HG03103 (cell line): ENCODE measurements around the gene PTPRT.

Experiments used
- ATAC-seq: cut with Tn5 transposase; IDR thresholded peaks from one replicate; pipeline ENCODE4 v1.9.1; 2021; ENCODE audit warnings: low read depth; ENCODE audit not compliant: unreplicated experiment

The PTPRT gene

GRCh38 chr20:42588847-42589246, 600.9 kb downstream of the PTPRT start:
- ATAC-seq = no peak

- ATAC-seq = no peak
These were observed 602.3 kb downstream of the PTPRT start for GRCh38 chr20:42587427-42587826.

GRCh38 chr20:42581311-42581710, 608.4 kb downstream of the PTPRT start:
- no peak for ATAC-seq

- ATAC-seq = no peak
These were observed 613.5 kb downstream of the PTPRT start for GRCh38 chr20:42576167-42576566.

GRCh38 chr20:42572320-42573016, 617.2 kb downstream of the PTPRT start:
- ATAC-seq = no peak

- ATAC-seq = no peak
These were observed 622.3 kb downstream of the PTPRT start for GRCh38 chr20:42567409-42567808.

- no peak for ATAC-seq
These were observed 624.3 kb downstream of the PTPRT start for GRCh38 chr20:42565235-42565995.

GRCh38 chr20:42559665-42560064, 630.0 kb downstream of the PTPRT start:
- no peak for ATAC-seq

- ATAC-seq = no peak
These were observed 633.1 kb downstream of the PTPRT start for GRCh38 chr20:42556575-42556974.

- ATAC-seq = no peak
These were observed 636.3 kb downstream of the PTPRT start for GRCh38 chr20:42553374-42553773.

GRCh38 chr20:42549496-42549895, 640.2 kb downstream of the PTPRT start:
- ATAC-seq = no peak

- ATAC-seq = no peak
These were observed 644.8 kb downstream of the PTPRT start for GRCh38 chr20:42544926-42545325.

GRCh38 chr20:42532831-42533230, 656.9 kb downstream of the PTPRT start:
- ATAC-seq = no peak

- no peak for ATAC-seq
These were observed 658.2 kb downstream of the PTPRT start for GRCh38 chr20:42531508-42531961.

- ATAC-seq = no peak
These were observed 658.8 kb downstream of the PTPRT start for GRCh38 chr20:42530855-42531448.

- no peak for ATAC-seq
These were observed 659.5 kb downstream of the PTPRT start for GRCh38 chr20:42530191-42530590.

GRCh38 chr20:42524058-42524457, 665.6 kb downstream of the PTPRT start:
- ATAC-seq = no peak

GRCh38 chr20:42516692-42517091, 673.0 kb downstream of the PTPRT start:
- no peak for ATAC-seq

GRCh38 chr20:42510686-42511085, 679.0 kb downstream of the PTPRT start:
- ATAC-seq = no peak

GRCh38 chr20:42507874-42508273, 681.8 kb downstream of the PTPRT start:
- no peak for ATAC-seq

GRCh38 chr20:42506397-42506796, 683.3 kb downstream of the PTPRT start:
- no peak for ATAC-seq

- no peak for ATAC-seq
These were observed 687.1 kb downstream of the PTPRT start for GRCh38 chr20:42502591-42502990.
